OCI-LY7 (cell line): ENCODE results near the gene KPNA4. TPM values are rescaled to one million over a fixed set of nuclear protein-coding genes. Genes with fewer than 3 reads are reported as not detected.

Source experiments
- BruUV-seq: library from RNA; stranded (reverse); fragments of 400-500 nt; replicated peaks from 2 replicates; lab custom pipeline; 2021; lab: Mats Ljungman, UMichigan
- CTCF ChIA-PET: fragments of 300-600 bp; sonication (Branson Sonifier 250); formaldehyde crosslinking; loops from one replicate; lab custom pipeline; 2022; ENCODE audit warnings: antibody characterized with exemption; ENCODE audit not compliant: unreplicated experiment; lab: Charles Lee
- POLR2A ChIA-PET: fragments of 300-600 bp; sonication (Branson Sonifier 250); formaldehyde crosslinking; loops from one replicate; lab custom pipeline; 2022; ENCODE audit warnings: antibody characterized with exemption; lab: Charles Lee
- DNase-seq: peaks from one replicate; pipeline ENCODE4 v3.0.0-alpha.2; 2015; ENCODE audit warnings: low spot score
- H2AFZ ChIP-seq: fragments of 200-600 bp; sonication (generic), shearing (Covaris generic); 2 replicates; pipeline ENCODE4 v1.6.1; 2014; ENCODE audit warnings: mild to moderate bottlenecking, antibody characterized with exemption, low read length, moderate library complexity
- H3K27ac ChIP-seq: fragments of 200-600 bp; sonication (generic); 2 replicates; pipeline ENCODE4 v1.5.1; 2014; ENCODE audit warnings: mixed run types, low read depth, mild to moderate bottlenecking, moderate library complexity, low read length, inconsistent platforms; ENCODE audit not compliant: poor library complexity, severe bottlenecking
- H3K36me3 ChIP-seq: fragments of 200-600 bp; sonication (generic); 2 replicates; pipeline ENCODE4 v1.6.1; 2014; ENCODE audit warnings: mild to moderate bottlenecking, antibody characterized with exemption, low read length, moderate library complexity, mixed read lengths; ENCODE audit not compliant: insufficient read depth
- H3K4me1 ChIP-seq: fragments of 200-600 bp; sonication (generic); 2 replicates; pipeline ENCODE4 v1.5.1; 2014; ENCODE audit warnings: mild to moderate bottlenecking, low read length; ENCODE audit not compliant: insufficient read depth, poor library complexity, severe bottlenecking
- H3K4me2 ChIP-seq: fragments of 200-600 bp; sonication (generic); 2 replicates; pipeline ENCODE4 v1.6.1; 2014; ENCODE audit warnings: mild to moderate bottlenecking, low read length
- H3K4me3 ChIP-seq: fragments of 200-600 bp; sonication (generic); 2 replicates; pipeline ENCODE4 v1.5.1; 2014; ENCODE audit warnings: mild to moderate bottlenecking, low read depth, low read length; ENCODE audit not compliant: poor library complexity, severe bottlenecking
- H3K79me2 ChIP-seq: fragments of 200-600 bp; sonication (generic); 2 replicates; pipeline ENCODE4 v1.6.1; 2016; ENCODE audit warnings: low read depth, mild to moderate bottlenecking, low read length, moderate library complexity, mixed read lengths; ENCODE audit not compliant: insufficient read depth
- H3K9me2 ChIP-seq: fragments of 200-600 bp; sonication (generic); 2 replicates; pipeline ENCODE4 v1.6.1; 2016; ENCODE audit warnings: mild to moderate bottlenecking, low read length, mixed read lengths; ENCODE audit not compliant: insufficient read depth
- H3K9me3 ChIP-seq: fragments of 200-600 bp; sonication (generic); 2 replicates; pipeline ENCODE4 v1.6.1; 2014; ENCODE audit warnings: mild to moderate bottlenecking, mixed run types, low read length, mixed read lengths
- H4K20me1 ChIP-seq: fragments of 200-600 bp; sonication (generic); 2 replicates; pipeline ENCODE4 v1.6.1; 2014; ENCODE audit warnings: mild to moderate bottlenecking, antibody characterized with exemption, low read length, moderate library complexity, mixed read lengths; ENCODE audit not compliant: insufficient read depth
- EZH2phosphoT487 ChIP-seq: fragments of 200-600 bp; sonication (generic); IDR thresholded peaks from 2 replicates; pipeline ENCODE4 v1.6.1; 2018; ENCODE audit warnings: low read depth, borderline replicate concordance, mild to moderate bottlenecking, mixed run types, antibody characterized with exemption, low read length, moderate library complexity, mixed read lengths
- intact Hi-C: fragments of 100-400 bp; cut with micrococcal nuclease; formaldehyde crosslinking; loops from one replicate; pipeline ENCODE4 v1.10.0; 2022; ENCODE audit not compliant: unreplicated experiment
- total RNA-seq, 2 experiments: library from RNA; depleted of rRNA in 1 of 2; stranded (reverse); fragments of >200 nt in 1 of 2; shearing (Covaris generic) in 1 of 2; gene quantifications; 2 replicates each; pipeline ENCODE4 v1.2.3, GENCODE V29; 2014 to 2022
- TF ChIP-seq, protein P1 (sequence below): fragments of 200-600 bp; sonication (generic); conservative IDR thresholded peaks from 2 replicates; pipeline ENCODE4 v1.5.1; 2014; ENCODE audit warnings: mild to moderate bottlenecking, antibody characterized with exemption, low read length, moderate library complexity, mixed read lengths

The KPNA4 gene
- total RNA-seq, 2 experiments from 2014 or later = 15.7 to 46.3 TPM

DNA sequence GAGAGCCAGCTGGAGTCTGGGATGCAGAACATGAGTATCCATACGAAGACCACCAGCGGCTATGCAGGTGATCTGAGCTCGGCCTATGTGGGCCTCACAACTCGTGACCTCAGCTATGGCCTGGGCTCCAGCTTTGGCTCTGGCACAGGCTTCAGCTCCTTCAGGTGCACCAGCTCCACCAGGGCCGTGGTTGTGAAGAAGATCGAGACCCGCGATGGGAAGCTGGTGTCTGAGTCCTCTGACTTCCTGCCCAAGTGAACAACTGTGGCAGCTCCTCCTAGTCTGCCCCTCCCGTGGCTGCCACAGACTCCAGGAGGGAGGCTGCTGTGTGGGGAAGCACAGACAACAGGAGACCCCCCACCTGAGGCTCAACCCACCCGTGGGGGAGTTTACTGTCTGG is 3.6 kb upstream of the KPNA4 start:
- no peak overlapping the region for H2AFZ ChIP-seq
- intact Hi-C loops = loop anchor here (10.0 kb wide), 1 partner anchor 506 kb away; no protein-coding TSS in a partner anchor
- CTCF ChIA-PET = no interaction called here
- peaks cover 12% of the 10 kb centered on the region for H3K4me1 ChIP-seq
- no peak overlapping the region for H3K4me3 ChIP-seq
- peaks cover 20% of the 10 kb centered on the region for H3K79me2 ChIP-seq
- no peak overlapping the region for H3K27ac ChIP-seq
- no TSS peak for BruUV-seq
- no peak for DNase-seq
- no peaks in the 10 kb centered on the region for H3K9me3 ChIP-seq
- TF ChIP-seq EZH2phosphoT487 = no peak
- TF ChIP-seq, protein P1, sequence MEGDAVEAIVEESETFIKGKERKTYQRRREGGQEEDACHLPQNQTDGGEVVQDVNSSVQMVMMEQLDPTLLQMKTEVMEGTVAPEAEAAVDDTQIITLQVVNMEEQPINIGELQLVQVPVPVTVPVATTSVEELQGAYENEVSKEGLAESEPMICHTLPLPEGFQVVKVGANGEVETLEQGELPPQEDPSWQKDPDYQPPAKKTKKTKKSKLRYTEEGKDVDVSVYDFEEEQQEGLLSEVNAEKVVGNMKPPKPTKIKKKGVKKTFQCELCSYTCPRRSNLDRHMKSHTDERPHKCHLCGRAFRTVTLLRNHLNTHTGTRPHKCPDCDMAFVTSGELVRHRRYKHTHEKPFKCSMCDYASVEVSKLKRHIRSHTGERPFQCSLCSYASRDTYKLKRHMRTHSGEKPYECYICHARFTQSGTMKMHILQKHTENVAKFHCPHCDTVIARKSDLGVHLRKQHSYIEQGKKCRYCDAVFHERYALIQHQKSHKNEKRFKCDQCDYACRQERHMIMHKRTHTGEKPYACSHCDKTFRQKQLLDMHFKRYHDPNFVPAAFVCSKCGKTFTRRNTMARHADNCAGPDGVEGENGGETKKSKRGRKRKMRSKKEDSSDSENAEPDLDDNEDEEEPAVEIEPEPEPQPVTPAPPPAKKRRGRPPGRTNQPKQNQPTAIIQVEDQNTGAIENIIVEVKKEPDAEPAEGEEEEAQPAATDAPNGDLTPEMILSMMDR = no peak
- H4K20me1 ChIP-seq = peaks cover 5% of the 10 kb centered on the region
- POLR2A ChIA-PET = interaction anchor here (0.7 kb wide), 3 partner anchors 17 to 1019 kb away, joined by 3 to 4 read pairs (median 4); no protein-coding TSS in a partner anchor
- no peaks in the 10 kb centered on the region for H3K9me2 ChIP-seq
- H3K36me3 ChIP-seq = peaks cover 9% of the 10 kb centered on the region; the same call in 1 of the 2 replicates
- no peak overlapping the region for H3K4me2 ChIP-seq

DNA sequence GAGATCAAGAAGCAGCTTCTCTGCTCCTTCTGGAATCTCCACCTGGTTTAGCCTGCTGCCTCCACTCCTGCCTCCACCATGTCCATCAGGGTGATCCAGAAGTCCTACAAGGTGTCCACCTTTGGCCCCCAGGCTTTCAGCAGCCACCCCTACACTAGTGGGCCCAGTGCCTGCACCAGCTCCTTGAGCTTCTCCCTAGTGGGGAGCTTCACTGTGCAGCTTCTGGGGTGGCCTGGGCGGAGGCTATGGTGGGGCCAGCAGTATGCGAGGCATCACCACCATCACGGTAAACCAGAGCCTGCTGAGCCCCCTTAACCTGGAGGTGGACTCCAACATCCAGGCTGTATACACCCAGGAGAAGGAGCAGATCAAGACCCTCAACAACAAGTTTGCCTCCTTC is 2.4 kb upstream of the KPNA4 start:
- no peak overlapping the region for H2AFZ ChIP-seq
- BruUV-seq = no TSS peak

More for the DNA sequence above, 2.4 kb upstream of the KPNA4 start:
- peaks cover 32% of the 10 kb centered on the region for H3K79me2 ChIP-seq
- no peaks in the 10 kb centered on the region for H3K9me2 ChIP-seq
- TF ChIP-seq, protein P1 = no peak
- TF ChIP-seq EZH2phosphoT487 = no peak
- no peak overlapping the region for H3K4me3 ChIP-seq
- ChIA-PET CTCF (no interaction called here), POLR2A (interaction anchor here (0.9 to 1.6 kb wide), 3 partner anchors 29 to 504 kb away, joined by 3 to 5 read pairs (median 3); partner anchors contain the start of gene TRIM59)
- peaks cover 24% of the 10 kb centered on the region for H3K4me1 ChIP-seq
- intact Hi-C loops = loop anchor here (10.0 kb wide), 1 partner anchor 507 kb away; no protein-coding TSS in a partner anchor
- H3K9me3 ChIP-seq = no peaks in the 10 kb centered on the region
- peaks cover 17% of the 10 kb centered on the region for H4K20me1 ChIP-seq
- no peak for DNase-seq
- no peak overlapping the region for H3K27ac ChIP-seq
- H3K36me3 ChIP-seq = peaks cover 19% of the 10 kb centered on the region
- no peak overlapping the region for H3K4me2 ChIP-seq
